Transverse colon (tissue), 4 donors: ENCODE measurements around the gene SVIP. TPM values are rescaled to one million over a fixed set of nuclear protein-coding genes. Genes with fewer than 3 reads are reported as not detected.

Experiments used
- DNase-seq: peaks from one replicate; pipeline ENCODE4 v3.0.0-alpha.2; 2019
- H3K27ac ChIP-seq, 4 donors: fragments of 200-600 bp; sonication (generic); 2 replicates each; pipeline ENCODE4 v1.5.1; 2016 to 2018; ENCODE audit warnings: inconsistent platforms in 4 of 4
- H3K27me3 ChIP-seq: fragments of 200-600 bp; sonication (generic); 2 replicates; pipeline ENCODE4 v1.5.1; 2017; ENCODE audit warnings: inconsistent platforms
- H3K36me3 ChIP-seq, 4 donors: fragments of 200-600 bp; sonication (generic); 2 replicates each; pipeline ENCODE4 v1.5.1; 2017 to 2019; ENCODE audit warnings: inconsistent platforms in 4 of 4
- H3K4me1 ChIP-seq, 4 donors: fragments of 200-600 bp; sonication (generic); 2 replicates each; pipeline ENCODE4 v1.5.1; 2017 to 2020; ENCODE audit warnings: inconsistent platforms in 4 of 4
- H3K4me3 ChIP-seq, 4 donors: fragments of 200-600 bp; sonication (generic); 1 replicate in 1 of 4; 2 replicates in 3 of 4; pipeline versions ENCODE4 v1.5.1 to v1.6.1; 2017 to 2019; ENCODE audit warnings: inconsistent platforms in 4 of 4
- H3K9me3 ChIP-seq, 2 donors: fragments of 200-600 bp; sonication (generic); 2 replicates each; pipeline ENCODE4 v1.5.1; 2017 to 2019; ENCODE audit warnings: inconsistent platforms in 2 of 2
- EP300 ChIP-seq: sonication (generic); formaldehyde crosslinking; IDR thresholded peaks from one replicate; pipeline ENCODE4 v1.6.1; 2017; ENCODE audit warnings: antibody characterized with exemption, low read depth
- POLR2A ChIP-seq: fragments of 450-650 bp; IDR thresholded peaks from one replicate; pipeline ENCODE4 v1.6.1; 2016; ENCODE audit warnings: antibody characterized with exemption, mild to moderate bottlenecking, moderate library complexity
- POLR2AphosphoS5 ChIP-seq, 3 donors: sonication (generic); formaldehyde crosslinking; IDR thresholded peaks; one replicate each; pipeline ENCODE4 v1.6.1; 2016; ENCODE audit warnings: antibody characterized with exemption in 3 of 3
- WGBS, 2 donors: methylation state at CpG; one replicate each; pipeline ENCODE4 v1.1.5; 2018; ENCODE audit warnings: low coverage in 1 of 2; 5-methylcytosine and 5-hydroxymethylcytosine counted together
- in situ Hi-C, 4 donors: fragments of 200-750 bp; cut with MboI; loops; one replicate each; pipeline versions ENCODE4 v1.15.0 to v1.15.1; 2017; ENCODE audit warnings: low sequenced_read_pairs in 3 of 4, low pct_ligation_motif_present in 1 of 4, low pct_unique_long_range_greater_than_20kb in 1 of 4
- intact Hi-C: fragments of 100-400 bp; cut with DNase I; formaldehyde crosslinking; loops from one replicate; pipeline ENCODE4 v1.15.1; 2023; ENCODE audit warnings: low total_unique reads
- total RNA-seq, 4 donors: library from RNA; depleted of rRNA; stranded (reverse); fragments of >200 nt; gene quantifications; one replicate each; pipeline ENCODE4 v1.1.0, GENCODE V29; 2016
- TF ChIP-seq, protein P1 (sequence below), 5 experiments: fragments of 200-600 bp in 3 of 5; fragments of 450-650 bp in 2 of 5; sonication (generic) in 3 of 5; IDR thresholded peaks; 1 replicate in 2 of 5; 2 replicates in 3 of 5; pipeline ENCODE4 v1.5.1; 2016 to 2017; ENCODE audit warnings: antibody characterized with exemption in 5 of 5, inconsistent platforms in 3 of 5, mild to moderate bottlenecking in 2 of 5, moderate library complexity in 1 of 5

The SVIP gene
- total RNA-seq, 4 donors from 2014 or later = 1.00 to 14.0 (median 9.9) TPM

DNA sequence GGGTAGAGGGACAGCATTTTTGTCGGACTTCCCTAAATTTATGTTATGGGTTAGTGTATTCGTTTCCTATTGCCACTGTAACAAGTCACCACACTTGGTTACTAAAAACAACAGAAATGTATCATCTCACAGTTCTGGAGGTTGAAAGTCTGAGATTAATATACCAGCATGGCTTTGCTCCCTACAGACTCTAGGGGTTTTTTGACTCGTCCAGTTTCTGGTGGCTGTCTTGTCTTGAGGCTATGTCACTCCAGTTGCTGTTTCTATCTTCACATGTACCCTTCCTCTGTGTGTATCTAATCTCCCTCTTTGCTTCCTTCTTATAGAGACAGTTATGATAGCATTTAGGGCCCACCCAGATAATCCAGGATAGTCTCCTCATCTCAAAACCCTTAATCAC, 39.7 kb upstream of the SVIP start:
- no peaks in the 10 kb centered on the region for H3K27me3 ChIP-seq
- intact Hi-C loops = no loop called here
- no peak overlapping the region for H3K4me3 ChIP-seq
- in situ Hi-C loops = no loop called here
- no peak for DNase-seq
- no peaks in the 10 kb centered on the region for H3K36me3 ChIP-seq
- 82 to 85% methylated on average over 3 of the region's 3 CpGs for WGBS, 2 donors
- no peaks in the 10 kb centered on the region for H3K4me1 ChIP-seq
- H3K27ac ChIP-seq = no peak overlapping the region
- TF ChIP-seq POLR2A = no peak
- TF ChIP-seq POLR2AphosphoS5 (IDR thresholded peaks at IDR 0.05) = no peak
- TF ChIP-seq, protein P1, sequence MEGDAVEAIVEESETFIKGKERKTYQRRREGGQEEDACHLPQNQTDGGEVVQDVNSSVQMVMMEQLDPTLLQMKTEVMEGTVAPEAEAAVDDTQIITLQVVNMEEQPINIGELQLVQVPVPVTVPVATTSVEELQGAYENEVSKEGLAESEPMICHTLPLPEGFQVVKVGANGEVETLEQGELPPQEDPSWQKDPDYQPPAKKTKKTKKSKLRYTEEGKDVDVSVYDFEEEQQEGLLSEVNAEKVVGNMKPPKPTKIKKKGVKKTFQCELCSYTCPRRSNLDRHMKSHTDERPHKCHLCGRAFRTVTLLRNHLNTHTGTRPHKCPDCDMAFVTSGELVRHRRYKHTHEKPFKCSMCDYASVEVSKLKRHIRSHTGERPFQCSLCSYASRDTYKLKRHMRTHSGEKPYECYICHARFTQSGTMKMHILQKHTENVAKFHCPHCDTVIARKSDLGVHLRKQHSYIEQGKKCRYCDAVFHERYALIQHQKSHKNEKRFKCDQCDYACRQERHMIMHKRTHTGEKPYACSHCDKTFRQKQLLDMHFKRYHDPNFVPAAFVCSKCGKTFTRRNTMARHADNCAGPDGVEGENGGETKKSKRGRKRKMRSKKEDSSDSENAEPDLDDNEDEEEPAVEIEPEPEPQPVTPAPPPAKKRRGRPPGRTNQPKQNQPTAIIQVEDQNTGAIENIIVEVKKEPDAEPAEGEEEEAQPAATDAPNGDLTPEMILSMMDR (IDR thresholded peaks at IDR 0.05) = no peak
- TF ChIP-seq EP300 = no peak
- H3K9me3 ChIP-seq = no peaks in the 10 kb centered on the region

DNA sequence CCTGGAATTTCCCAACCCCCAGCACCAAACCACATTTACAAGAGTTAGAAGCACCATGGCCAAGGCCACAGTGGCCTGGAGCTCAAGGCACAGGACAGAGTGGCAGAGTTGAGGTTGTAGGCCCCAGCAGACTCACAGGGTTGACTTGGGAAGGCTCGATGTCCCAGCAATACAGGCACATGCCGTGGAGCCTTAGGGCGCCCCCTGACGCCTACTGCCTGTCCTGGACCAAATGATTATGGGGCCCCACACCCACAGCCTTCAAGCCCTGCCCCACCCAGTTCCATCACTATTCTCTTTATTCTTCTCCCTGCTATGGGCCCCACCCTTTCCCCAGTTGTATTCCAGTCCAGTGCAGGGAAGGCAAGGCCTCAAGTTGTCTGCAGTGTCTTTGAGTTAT, 30.6 kb upstream of the SVIP start, which contains the start of gene CCDC179:
Gene CCDC179, minus strand, starts transcription at position 234 of the 400 bp plus-strand sequence. Its CDS starts 53 bp downstream, at position 181.
- Histone ChIP-seq H3K4me3 (no peak within 1 kb of the TSS), H3K27me3 (no peaks in the 10 kb centered on the region), H3K9me3 (no peaks in the 10 kb centered on the region), H3K4me1 (no peaks in the 10 kb centered on the region), H3K27ac (no peak within 1 kb of the TSS), H3K36me3 (no peaks in the 10 kb centered on the region)
- intact Hi-C loops = no loop called here
- TF ChIP-seq POLR2AphosphoS5 (IDR thresholded peaks at IDR 0.05) (no peak), POLR2A (no peak), EP300 (no peak)
- TF ChIP-seq, protein P1 (IDR thresholded peaks at IDR 0.05) = no peak
- 94% methylated on average over 4 of the region's 4 CpGs; no CpG with 5 or more reads in 1 of the 2 donors for WGBS, 2 donors
- in situ Hi-C loops = no loop called here
- DNase-seq = no peak

DNA sequence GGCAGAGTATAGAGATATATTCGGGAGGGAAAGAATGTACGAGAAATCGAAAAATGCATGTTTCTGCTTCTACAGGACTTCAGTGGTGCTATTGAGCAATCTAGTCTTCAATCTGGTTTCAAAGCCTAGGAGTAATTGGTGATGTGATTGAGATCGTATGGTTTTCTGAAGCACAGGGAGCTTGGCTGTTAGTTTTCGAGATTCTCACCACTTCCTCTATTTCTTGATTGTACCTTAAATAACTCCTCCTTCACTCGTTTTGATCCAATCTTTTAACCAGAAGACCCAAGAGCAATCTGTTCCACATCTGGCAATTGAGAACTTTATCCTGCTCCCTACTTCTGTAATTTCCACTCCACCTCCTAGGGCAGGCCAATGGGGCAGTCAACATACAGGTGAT, 30.2 kb upstream of the SVIP start:
- intact Hi-C loops (loop anchor here (5.0 kb wide), 1 partner anchor 33 kb away; no protein-coding TSS in a partner anchor), in situ Hi-C loops (no loop called here)
- 78 to 96% methylated on average over 5 to 6 of the region's 6 CpGs for WGBS, 2 donors
- Histone ChIP-seq H3K4me1 (no peaks in the 10 kb centered on the region), H3K9me3 (no peaks in the 10 kb centered on the region), H3K27ac (no peak overlapping the region), H3K36me3 (no peaks in the 10 kb centered on the region), H3K27me3 (no peaks in the 10 kb centered on the region), H3K4me3 (no peak overlapping the region)
- no peak for DNase-seq
- TF ChIP-seq POLR2A = no peak
- TF ChIP-seq, protein P1 (IDR thresholded peaks at IDR 0.05) = no peak
- TF ChIP-seq EP300 = no peak
- no peak for TF ChIP-seq POLR2AphosphoS5 (IDR thresholded peaks at IDR 0.05)

DNA sequence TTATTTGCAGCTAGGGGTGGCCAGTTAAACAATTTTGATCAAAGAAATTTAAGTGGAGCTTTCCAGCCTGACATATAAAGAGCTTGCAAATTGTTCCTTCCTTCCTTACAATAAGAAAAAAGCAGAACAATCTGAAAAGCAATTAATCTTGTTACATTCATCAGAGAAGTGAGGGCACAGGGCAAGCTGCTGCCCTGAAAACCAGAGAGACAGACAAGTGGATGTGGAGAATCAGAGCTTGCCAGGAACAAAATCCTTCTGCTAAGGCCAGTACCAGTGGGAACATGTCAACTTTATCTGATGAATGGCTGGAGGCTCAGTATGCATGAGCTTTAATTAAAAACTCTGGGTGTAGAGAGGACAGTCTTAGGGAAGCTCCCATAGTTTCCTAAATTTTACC, 21.9 kb upstream of the SVIP start:
- Histone ChIP-seq H3K27me3 (no peaks in the 10 kb centered on the region), H3K27ac (no peak overlapping the region), H3K4me3 (no peak overlapping the region), H3K36me3 (no peaks in the 10 kb centered on the region), H3K4me1 (no peaks in the 10 kb centered on the region), H3K9me3 (no peaks in the 10 kb centered on the region)
- in situ Hi-C loops = no loop called here
- intact Hi-C loops = no loop called here
- DNase-seq = no peak
- no peak for TF ChIP-seq POLR2AphosphoS5 (IDR thresholded peaks at IDR 0.05)
- TF ChIP-seq, protein P1 (IDR thresholded peaks at IDR 0.05) = no peak
